ENCODE data around the gene FOXO3. TPM values are rescaled to one million over a fixed set of nuclear protein-coding genes. Genes with fewer than 3 reads are reported as not detected.

FOXO3 gene
- total and polyA plus RNA-seq, 2 of the 13 experiments (the other 11 are each of a cell fraction or from before 2014, with no cell fraction given), result 16.0 to 22.5 TPM

GRCh38 chr6:108597572-108598304 lies 37.0 kb downstream of the FOXO3 start:
- Histone ChIP-seq H3K27me3 (ENCODE audit: control insufficient read depth in 1 of 2, insufficient read depth in 2 of 2, low read length in 2 of 2) (no peaks in the 10 kb centered on the region), H3K27ac (ENCODE audit: extremely low read length, insufficient read depth, low read length) (no peak overlapping the region), H3K4me1 (ENCODE audit: insufficient read depth, low read length) (peaks cover 16% of the 10 kb centered on the region; the same call in 1 of the 2 replicates), H4K20me1 (ENCODE audit: insufficient read depth, low read length) (peaks cover 67% of the 10 kb centered on the region), H2AFZ (ENCODE audit: low read length) (no peak overlapping the region), H3K9ac (ENCODE audit: insufficient read depth, low read depth, low read length) (no peak overlapping the region), H3K36me3 (replicated peaks in 1 of 2; ENCODE audit: control insufficient read depth in 1 of 2, insufficient read depth in 2 of 2, low read length in 2 of 2) (peaks cover 0 to 4% of the 10 kb centered on the region in 2 experiments; a peak in 2 of 5 replicates), H3K79me2 (ENCODE audit: insufficient read depth, low read length) (peaks cover 87% of the 10 kb centered on the region), H3K4me2 (ENCODE audit: low read depth, low read length) (no peak overlapping the region), H3K4me3 (replicated peaks in 1 of 3; ENCODE audit: insufficient read depth in 1 of 3, low read depth in 2 of 3, low read length in 3 of 3) (no peak overlapping the region), H3K9me3 (ENCODE audit: low read length) (no peaks in the 10 kb centered on the region)
- no peak for TF ChIP-seq ZNF589 (CRISPR knock-in tag; conservative IDR thresholded peaks at IDR 0.05)
- TF ChIP-seq ZNF75D (CRISPR knock-in tag; IDR thresholded peaks at IDR 0.05; ENCODE audit: borderline replicate concordance), result no peak
- no peak for TF ChIP-seq CSRNP2 (CRISPR knock-in tag; conservative IDR thresholded peaks at IDR 0.05; ENCODE audit: low read depth)
- no peak for TF ChIP-seq ZNF7 (CRISPR knock-in tag; IDR thresholded peaks at IDR 0.05)
- TF ChIP-seq HDAC1 (CRISPR knock-in tag; IDR thresholded peaks at IDR 0.05), result no peak
- TF ChIP-seq NFATC3 (CRISPR knock-in tag; IDR thresholded peaks at IDR 0.05), result no peak
- no peak for TF ChIP-seq TRIM22 (IDR thresholded peaks at IDR 0.05)
- TF ChIP-seq PBX3 (CRISPR knock-in tag; IDR thresholded peaks at IDR 0.05; ENCODE audit: borderline replicate concordance), result no peak
- TF ChIP-seq ZFP36L2 (CRISPR knock-in tag; IDR thresholded peaks at IDR 0.05), result no peak
- TF ChIP-seq ZNF10 (CRISPR knock-in tag; IDR thresholded peaks at IDR 0.05; ENCODE audit: borderline replicate concordance, low read depth), result no peak
- TF ChIP-seq GRHL1 (CRISPR knock-in tag; conservative IDR thresholded peaks at IDR 0.05), result no peak
- FAIRE-seq (no peak), DNase-seq (ENCODE audit: low spot score) (no peak), ATAC-seq (no peak)
- no TSS peak for BruUV-seq (replicated peaks)
- intact Hi-C loops (cut with micrococcal nuclease; ENCODE audit: unreplicated experiment) (no loop called here), in situ Hi-C loops (cut with HindIII; ENCODE audit: extremely low pct_ligation_motif_present, low pct_unique_long_range_greater_than_20kb) (no loop called here)
- ChIA-PET POLR2A (no interaction called here), CTCF (ENCODE audit: low intra/inter-chr PET ratio, low total read pairs) (no interaction called here)
- WGBS (ENCODE audit: low lambda C conversion rate), result 99% methylated on average over 5 of the region's 5 CpGs
